ENCODE data around the gene CPLX1.
"Not testable (repeated sequence)": the region's sequence is repeated elsewhere in the genome, so short reads cannot be mapped to it uniquely, and the experiment has no call there.

Gene CPLX1

DNA sequence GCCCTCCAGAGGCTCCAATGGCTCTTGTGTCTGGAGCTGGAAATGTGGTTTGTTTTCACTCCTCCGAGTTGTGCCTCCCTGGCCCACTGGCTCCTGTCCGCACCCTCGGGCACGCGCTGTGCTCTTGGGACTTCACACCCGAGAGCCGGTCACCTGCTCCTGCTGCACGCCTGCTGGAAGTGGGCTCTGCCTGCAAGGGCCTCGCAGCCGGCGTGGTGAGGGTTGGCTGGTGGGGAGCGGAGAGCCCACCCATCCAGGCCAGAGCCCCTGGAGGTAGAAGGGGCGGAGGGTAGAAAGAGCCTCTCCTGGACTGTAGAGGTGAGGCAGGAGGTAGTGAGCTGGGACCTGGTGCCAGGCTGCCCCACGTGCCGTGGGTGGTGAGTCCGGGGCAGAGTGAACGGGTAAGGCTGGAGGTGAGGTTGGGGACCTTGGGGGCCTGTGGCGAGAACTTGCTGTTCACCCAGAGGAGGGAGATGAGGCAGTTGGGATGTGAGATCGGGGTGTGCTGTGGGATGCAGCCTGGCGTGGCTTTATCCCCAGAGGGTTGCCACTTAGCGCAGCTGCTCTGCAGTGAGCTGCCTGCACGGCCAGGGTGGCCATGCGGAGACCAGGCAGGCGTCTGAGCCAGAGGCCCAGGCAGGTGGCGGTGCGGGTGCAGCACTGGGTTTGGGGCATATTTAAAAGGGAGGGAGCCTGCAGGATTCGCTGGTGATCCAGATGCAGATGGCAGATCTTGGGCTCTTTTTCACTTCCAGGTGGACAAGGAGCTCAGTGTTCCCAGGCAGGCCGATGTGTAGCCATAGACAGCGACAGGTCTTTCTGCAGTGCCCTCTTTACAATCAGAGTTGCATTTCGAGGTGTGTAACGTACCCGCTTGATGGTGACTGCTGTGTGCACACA, 71.5 kb downstream of the CPLX1 start:
- H3K4me3 ChIP-seq (ENCODE audit: low read length): no peak overlapping the region
- no peak for TF ChIP-seq ZNF274 (IDR thresholded peaks at IDR 0.05; ENCODE audit: low read depth, low read length)

DNA sequence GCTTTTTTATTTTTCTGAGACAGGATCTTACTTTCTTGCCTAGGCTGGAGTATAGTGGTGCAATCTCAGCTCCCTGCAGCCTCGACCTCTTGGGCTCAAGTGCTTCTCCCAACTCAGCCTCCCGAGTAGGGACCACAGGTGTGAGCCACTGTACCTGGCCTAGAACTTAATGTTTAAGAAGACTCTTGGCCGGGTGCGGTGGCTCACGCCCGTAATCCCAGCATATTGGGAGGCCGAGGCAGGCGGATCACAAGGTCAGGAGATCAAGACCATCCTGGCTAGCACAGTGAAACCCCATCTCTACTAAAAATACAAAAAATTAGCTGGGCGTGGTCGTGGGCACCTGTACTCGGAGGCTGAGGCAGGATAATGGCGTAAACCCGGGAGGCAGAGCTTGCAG, 72.7 kb downstream of the CPLX1 start:
- H3K4me3 ChIP-seq (ENCODE audit: low read length): not testable (repeated sequence)

DNA sequence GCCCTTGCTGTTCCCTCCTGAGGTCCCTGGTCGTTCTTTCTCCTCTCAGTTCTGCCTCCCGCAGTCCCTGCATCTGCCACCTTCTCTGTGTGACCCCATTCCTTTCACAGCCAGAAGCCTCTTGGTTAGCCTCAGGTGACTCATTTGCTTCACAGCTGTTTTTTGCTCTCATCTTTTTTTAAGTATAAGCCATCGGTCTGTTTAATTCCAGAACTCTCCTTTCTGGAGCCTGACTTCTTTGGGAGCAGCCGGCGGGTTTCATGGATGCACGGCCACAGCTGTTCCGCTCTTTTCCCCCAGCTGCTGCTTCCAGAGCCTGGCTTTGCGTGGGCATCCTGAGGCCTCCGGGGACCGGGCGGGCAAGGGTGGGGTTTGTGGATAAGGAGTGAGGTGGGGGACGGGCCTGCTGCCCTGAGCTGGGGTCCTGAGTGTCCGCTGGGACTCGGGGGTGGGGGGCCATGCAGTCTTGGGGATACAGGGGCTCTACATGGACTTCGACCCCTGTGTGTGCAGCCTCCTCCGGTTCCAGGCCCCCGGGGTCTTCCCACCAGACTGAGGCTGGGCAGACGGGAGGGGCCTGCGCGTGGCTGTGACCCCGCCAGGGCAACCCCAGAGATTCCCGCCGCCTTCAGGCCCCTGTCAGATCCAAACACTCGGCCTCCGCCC, 73.6 kb downstream of the CPLX1 start:
- TF ChIP-seq ZNF274 (IDR thresholded peaks at IDR 0.05; ENCODE audit: low read depth, low read length): no peak
- no peak overlapping the region for H3K4me3 ChIP-seq (ENCODE audit: low read length)

GRCh38 chr4:751676-752075, 74.3 kb downstream of the CPLX1 start:
- no peak overlapping the region for H3K4me3 ChIP-seq (ENCODE audit: low read length)
- no peak for TF ChIP-seq ZNF274 (IDR thresholded peaks at IDR 0.05; ENCODE audit: low read depth, low read length)

DNA sequence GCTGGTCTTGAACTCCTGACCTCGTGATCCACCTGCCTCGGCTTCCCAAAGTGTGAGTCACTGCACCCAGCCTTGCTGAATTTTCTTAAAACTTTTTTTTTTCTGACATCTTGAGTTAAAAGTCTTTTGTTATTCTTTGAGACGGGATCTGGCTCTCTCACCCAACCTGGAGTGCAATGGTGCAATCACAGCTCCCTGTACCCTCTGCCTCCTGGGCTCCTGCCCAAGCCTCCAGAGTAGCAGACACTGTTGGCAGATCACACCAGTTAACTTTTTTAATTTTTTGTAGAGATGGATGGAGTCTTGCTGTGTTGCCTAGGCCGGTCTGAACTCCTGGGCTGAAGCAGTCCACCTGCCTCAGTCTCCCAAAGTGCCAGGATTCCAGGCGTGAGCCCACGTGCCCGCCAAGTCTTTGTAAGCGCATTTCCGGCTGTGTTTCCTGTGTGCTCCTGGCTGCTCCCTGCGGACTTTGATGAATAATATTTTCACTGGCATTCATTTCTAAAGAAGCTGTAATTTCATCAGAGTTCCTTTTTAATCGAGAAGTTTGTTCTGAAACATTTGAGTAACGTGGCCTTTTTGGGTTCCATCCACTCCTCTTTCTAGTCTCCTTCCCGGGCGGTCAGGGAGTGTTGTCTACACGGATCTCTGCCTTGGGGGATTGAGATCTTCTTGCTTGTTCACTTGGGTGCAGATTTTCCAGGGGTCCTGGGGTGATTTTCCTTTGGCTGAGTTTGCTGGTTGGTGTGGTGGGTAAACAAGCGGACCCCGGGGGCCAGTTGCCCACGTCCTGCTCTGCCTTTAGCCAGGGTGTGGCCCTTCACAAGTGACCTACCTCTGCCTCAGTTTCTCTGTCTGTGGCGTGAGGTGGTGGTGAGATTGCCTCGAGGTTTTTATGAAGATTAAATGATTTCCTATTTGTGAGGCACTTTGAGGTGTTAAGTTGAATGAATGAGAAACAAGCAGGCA, 75.9 kb downstream of the CPLX1 start:
- H3K4me3 ChIP-seq (ENCODE audit: low read length): no peak overlapping the region
- TF ChIP-seq ZNF274 (IDR thresholded peaks at IDR 0.05; ENCODE audit: low read depth, low read length): no peak

- no peak for TF ChIP-seq ZNF274 (IDR thresholded peaks at IDR 0.05; ENCODE audit: low read depth, low read length)
- H3K4me3 ChIP-seq (ENCODE audit: low read length): no peak overlapping the region
Observed at GRCh38 chr4:748461-748860, 77.5 kb downstream of the CPLX1 start.

DNA sequence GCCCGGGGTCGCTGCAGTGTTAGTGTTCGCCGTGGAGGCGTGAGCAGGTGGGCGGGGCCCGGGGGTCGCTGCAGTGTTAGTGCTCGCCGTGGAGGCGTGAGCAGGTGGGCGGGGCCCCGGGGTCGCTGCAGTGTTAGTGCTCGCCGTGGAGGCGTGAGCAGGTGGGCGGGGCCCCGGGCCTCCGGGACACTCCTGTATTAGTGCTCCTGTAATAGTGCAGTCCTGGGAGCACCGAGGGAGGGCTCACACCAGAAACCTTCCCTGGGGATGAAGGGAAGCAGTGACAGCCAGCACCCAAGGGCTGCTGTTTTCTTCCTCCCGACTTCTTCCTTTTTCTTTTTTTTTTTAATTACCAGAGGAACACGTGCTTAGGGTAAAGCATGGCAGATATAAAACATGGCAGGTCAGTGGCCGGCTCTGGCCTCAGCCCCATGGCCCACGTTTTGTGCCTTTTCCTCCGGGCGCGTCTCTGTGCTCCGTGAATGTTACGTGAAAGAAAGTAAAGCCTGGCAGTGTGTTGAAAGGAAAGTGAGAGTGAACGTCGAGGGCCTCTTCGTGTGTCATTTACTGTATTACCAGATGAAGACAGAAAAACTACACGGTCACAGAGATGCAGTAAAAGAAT, 78.3 kb downstream of the CPLX1 start:
- TF ChIP-seq ZNF274 (IDR thresholded peaks at IDR 0.05; ENCODE audit: low read depth, low read length): no peak
- no peak overlapping the region for H3K4me3 ChIP-seq (ENCODE audit: low read length)

- no peak for TF ChIP-seq ZNF274 (IDR thresholded peaks at IDR 0.05; ENCODE audit: low read depth, low read length)
- H3K4me3 ChIP-seq (ENCODE audit: low read length): no peak overlapping the region
Observed at GRCh38 chr4:744212-744841, 81.6 kb downstream of the CPLX1 start.

GRCh38 chr4:743463-744211, 82.3 kb downstream of the CPLX1 start:
- no peak for TF ChIP-seq ZNF274 (IDR thresholded peaks at IDR 0.05; ENCODE audit: low read depth, low read length)
- H3K4me3 ChIP-seq (ENCODE audit: low read length): no peak overlapping the region

DNA sequence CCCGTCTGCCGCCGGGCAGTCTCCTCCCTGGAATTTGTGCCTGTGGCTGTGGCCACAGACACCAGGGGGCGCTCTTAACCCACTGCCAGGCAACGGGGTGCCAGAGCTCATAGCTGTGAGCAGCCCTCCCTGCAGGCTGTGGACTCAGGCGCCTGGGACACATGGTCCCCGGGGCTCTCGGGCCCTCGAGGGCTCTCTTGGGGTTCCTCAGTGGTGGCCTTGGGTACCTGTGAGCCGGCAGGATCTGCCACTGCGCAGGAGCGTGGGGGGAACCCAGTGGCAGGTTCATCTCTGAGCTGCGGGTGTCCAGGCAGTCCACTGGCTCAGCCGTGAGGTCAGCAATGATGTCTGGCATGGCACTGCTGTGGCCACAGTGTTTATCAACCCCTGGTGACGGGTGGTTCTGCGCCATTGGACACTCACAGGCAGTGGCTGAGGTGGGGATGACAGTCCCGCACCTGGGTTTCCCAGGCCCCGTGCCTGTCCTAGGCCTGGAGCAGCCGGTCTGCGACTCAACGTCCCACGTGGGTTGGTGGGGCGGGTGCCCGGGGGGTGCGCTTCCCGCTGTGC, 83.1 kb downstream of the CPLX1 start:
- no peak for TF ChIP-seq ZNF274 (IDR thresholded peaks at IDR 0.05; ENCODE audit: low read depth, low read length)
- H3K4me3 ChIP-seq (ENCODE audit: low read length): no peak overlapping the region

GRCh38 chr4:742096-742741, 83.7 kb downstream of the CPLX1 start:
- TF ChIP-seq ZNF274 (IDR thresholded peaks at IDR 0.05; ENCODE audit: low read depth, low read length): no peak
- H3K4me3 ChIP-seq (ENCODE audit: low read length): no peak overlapping the region

GRCh38 chr4:740656-741282, 85.2 kb downstream of the CPLX1 start:
- no peak overlapping the region for H3K4me3 ChIP-seq (ENCODE audit: low read length)
- no peak for TF ChIP-seq ZNF274 (IDR thresholded peaks at IDR 0.05; ENCODE audit: low read depth, low read length)
